HG02973 (cell line): ENCODE results near the gene PHF3.

ENCODE experiments used
- ATAC-seq: cut with Tn5 transposase; IDR thresholded peaks from one replicate; pipeline ENCODE4 v1.9.1; 2021; ENCODE audit warnings: moderate library complexity; ENCODE audit not compliant: unreplicated experiment

PHF3 gene

GRCh38 chr6:63643862-63644261 is 8.3 kb downstream of the PHF3 start:
- no peak for ATAC-seq

- no peak for ATAC-seq
These were observed 9.2 kb downstream of the PHF3 start for GRCh38 chr6:63644668-63645326.

- no peak for ATAC-seq
These were observed 13.7 kb downstream of the PHF3 start for GRCh38 chr6:63649269-63649668.

DNA sequence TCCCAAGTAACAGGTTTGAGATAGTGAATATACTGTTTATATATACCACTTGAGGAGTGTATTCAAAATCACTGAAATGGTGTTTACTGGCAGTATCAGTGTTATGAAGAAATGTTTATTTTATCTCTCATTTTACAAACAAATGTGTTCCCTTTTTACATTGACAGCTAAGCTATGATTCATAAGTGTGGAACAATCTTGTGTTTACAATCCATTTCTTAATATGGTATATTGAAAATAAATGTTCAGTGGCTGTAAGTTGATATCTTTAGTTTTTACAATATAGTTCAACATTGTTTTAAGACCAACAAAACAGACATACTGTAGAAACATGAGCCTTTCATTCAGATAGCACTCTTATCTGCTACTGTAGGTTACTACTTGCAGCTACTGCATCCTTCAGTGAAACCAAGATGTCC is 14.3 kb downstream of the PHF3 start:
- no peak for ATAC-seq

DNA sequence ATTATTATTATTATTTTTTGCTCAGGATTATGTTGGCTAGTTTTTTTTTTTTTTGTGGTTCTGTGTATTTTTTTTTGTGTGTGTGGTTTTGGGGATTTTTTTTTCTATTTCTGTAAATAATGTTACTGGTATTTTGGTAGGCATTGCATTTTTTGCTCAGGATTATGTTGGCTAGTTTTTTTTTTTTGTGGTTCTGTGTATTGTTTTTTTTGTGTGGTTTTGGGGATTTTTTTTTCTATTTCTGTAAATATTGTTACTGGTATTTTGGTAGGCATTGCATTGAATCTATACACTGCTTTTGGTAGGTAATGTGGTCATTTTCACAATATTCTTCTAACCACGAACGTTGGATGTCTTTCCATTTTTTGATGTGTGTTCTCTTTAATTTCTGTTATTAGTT is 17.4 kb downstream of the PHF3 start:
- ATAC-seq = no peak

DNA sequence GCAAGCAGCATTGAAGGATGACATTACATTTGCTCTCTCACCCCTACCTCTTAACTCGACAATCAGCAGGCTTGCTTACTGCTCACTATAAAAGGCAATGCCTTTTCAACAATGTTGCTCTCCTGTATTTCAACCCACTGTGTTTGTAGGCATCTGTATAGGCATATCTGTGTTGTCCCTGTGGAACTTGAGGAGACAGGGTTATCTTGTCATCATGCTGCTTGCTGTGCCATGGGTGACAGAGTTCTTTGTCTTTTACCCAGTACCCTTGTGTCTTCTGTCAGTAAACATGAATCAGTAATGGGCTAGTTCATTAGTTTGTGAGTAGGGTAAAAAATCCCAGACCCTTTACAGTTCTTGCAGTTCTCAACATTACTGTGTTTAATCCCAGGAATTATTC is 25.2 kb downstream of the PHF3 start:
- no peak for ATAC-seq

- no peak for ATAC-seq
These were observed 26.2 kb downstream of the PHF3 start for GRCh38 chr6:63661769-63662168.

- ATAC-seq = no peak
These were observed 27.7 kb downstream of the PHF3 start for GRCh38 chr6:63663147-63663955.

GRCh38 chr6:63663956-63664281 is 28.3 kb downstream of the PHF3 start:
- ATAC-seq = no peak

- ATAC-seq = no peak
These were observed 35.6 kb downstream of the PHF3 start for GRCh38 chr6:63671098-63671754.

DNA sequence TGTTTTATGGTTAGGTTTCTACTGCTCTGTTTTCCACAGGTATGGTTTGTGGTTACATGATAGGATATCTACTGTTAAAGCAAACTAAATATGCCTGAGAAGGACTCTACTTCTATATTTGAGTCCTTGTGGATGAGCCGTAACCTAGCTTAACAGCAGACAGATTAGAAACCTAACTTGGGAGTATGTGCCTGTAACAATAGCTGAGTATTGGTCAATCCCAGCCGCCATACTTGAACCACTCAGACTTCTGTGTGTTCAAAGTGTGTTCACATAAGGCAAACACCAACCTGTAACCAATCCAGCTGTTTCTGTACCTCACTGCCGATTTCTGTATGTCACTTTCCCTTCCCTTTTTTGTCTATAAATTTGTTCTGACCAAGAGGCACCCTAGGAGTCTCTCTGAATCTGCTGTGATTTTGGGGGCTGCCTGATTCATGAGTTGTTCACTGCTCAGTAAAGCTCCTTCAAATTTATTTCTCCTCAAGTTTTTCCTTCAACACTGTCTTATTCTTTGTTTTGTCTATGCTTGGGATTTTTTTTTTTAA is 37.1 kb downstream of the PHF3 start:
- ATAC-seq = no peak

DNA sequence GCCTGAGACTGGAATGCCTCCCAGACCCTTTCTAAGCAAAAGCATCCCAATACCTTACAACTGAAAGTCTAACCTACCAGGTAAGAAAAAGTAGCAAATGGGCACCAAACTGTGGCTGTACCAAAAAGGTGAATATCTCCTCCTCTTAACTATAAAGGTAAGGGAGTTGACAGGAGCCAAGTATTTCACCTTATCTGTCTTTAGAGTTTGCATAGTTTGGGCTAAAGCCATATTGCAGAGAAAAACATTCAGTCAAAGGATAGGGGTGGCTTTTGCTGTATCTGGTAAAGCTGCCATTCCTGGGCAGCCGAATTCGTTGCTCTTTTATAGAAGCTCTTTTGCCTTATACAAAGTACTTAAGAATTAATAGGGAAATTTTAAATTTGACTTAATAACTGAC is 38.1 kb downstream of the PHF3 start:
- no peak for ATAC-seq

GRCh38 chr6:63674635-63675034 is 39.0 kb downstream of the PHF3 start:
- no peak for ATAC-seq

DNA sequence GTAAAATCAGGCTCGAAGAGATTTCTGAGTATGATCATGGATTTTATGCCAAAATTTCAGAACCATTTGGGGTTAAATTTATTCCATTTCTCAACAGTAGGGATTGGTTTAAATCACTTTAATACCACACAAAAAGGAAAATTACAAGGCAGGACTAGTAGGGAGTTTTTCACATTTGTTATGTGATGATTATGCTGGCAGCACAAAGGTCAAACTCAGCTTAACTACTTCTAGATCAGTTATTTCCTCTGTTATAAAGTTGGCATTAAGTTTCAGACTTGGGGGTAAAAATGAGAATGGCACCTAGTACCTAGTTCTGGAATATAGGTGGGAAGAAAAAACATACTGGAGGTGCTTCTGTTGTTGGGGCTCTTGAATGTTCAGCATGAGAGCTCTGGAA is 39.5 kb downstream of the PHF3 start:
- no peak for ATAC-seq

DNA sequence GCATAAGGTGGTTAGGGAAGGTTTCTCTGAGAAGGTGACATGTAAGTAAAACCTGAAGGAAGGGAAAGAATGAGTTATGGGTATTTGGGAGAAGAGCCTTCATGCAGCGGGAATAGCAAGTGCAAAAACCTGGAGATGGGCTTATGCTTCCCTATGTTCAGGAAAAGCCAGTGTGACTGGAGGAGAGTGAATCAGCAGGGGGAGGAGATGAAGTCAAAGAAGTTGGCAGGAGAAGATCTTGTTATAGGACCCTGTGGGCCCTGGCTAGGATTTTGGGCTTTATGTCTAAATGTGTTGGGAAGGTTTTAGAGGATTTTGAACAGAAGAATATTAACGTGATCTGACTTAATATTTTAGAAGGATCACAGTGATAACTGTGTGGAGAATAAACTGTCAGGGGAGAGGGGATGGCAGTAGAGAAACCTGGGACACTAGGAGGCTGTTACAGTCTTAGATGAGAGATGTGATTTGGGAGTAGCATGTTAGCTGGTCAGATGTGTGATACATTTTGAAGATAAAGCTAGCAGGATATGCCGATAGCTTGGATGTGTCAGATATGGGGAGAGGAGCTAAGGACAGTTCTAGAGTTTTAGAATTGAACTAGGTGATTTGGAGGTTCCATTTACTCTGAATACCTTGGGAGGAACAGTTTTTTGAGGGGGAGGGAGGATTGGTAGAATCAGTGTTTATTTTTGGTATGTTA is 41.0 kb downstream of the PHF3 start:
- no peak for ATAC-seq

GRCh38 chr6:63677282-63677681 is 41.7 kb downstream of the PHF3 start:
- ATAC-seq = no peak

DNA sequence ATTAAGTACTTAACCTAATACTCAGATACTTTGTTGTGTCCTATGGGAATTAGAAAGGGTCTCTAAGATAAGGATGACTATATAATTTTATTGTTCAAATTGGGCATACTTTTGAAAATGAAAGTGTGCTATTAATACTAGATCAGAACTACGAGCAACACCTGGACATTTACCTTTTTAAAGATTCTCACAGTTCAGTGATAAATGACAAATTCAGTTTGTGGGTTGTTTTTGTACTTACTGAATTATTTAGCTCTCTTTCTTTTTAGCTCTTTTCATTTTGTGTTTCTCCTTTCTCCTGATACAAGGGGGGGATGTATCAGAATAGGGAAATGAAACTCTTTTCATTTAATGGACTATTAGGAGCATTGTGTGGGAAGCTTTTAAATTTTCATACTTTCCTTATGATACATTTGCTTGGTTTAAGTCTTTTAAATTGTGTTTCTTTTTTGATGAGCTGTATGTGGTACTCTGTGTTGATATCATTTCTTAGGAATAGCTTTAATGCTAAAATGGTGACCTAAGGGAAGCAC is 47.5 kb downstream of the PHF3 start:
- ATAC-seq = no peak

DNA sequence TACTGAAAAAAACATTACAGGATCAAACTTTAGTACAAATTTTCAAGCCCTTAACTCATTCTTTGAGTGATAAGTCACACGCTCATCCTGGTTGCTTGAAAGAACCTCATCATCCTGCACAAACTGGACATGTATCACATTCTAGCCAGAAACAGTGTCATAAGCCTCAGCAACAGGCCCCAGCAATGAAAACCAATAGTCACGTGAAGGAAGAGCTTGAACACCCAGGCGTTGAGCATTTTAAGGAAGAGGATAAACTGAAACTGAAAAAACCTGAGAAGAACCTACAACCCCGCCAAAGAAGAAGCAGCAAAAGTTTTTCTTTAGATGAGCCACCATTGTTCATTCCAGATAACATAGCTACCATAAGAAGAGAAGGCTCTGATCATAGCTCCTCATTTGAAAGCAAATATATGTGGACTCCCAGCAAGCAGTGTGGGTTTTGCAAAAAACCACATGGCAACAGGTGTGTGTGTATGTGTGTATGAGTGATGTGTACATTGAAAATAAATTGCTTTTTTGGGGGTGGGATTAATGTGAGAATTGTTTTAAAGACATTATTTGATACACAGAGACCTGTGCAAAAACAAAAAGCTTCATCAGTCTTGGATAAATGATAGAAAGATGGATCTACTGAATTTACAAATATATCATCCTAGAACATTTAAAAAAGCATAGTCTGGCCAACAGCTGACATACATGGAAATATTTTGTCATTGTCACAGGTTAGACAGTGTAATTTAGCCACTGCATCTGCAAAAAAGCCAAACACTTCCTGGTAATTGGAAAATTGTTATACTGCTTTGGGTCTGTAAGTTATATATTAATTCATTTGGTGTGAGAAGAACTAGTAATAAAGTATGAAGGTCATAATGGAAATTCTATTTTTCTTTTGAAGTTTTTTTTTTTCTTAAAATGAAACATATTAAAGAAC is 50.1 kb downstream of the PHF3 start:
- peak; percentile 70 for ATAC-seq

GRCh38 chr6:63689421-63689820 is 53.8 kb downstream of the PHF3 start:
- ATAC-seq = no peak

GRCh38 chr6:63690221-63690620 is 54.6 kb downstream of the PHF3 start:
- no peak for ATAC-seq
